T-helper 1 cell treated with Interleukin-12 subunit alpha and Interleukin-12 subunit beta and Interleukin-4 antibody, amounts not matched to agents 30 μg/mL and 1 μg/mL, for 36 hours (primary cell): ENCODE results near the gene TKFC.

Source experiments
- H3K27ac Mint-ChIP-seq: one replicate; pipeline ENCODE4 v1.8.0; 2021; ENCODE audit warnings: mild to moderate bottlenecking, mixed read lengths
- H3K27me3 Mint-ChIP-seq: one replicate; pipeline ENCODE4 v1.8.0; 2021; ENCODE audit warnings: low read depth, mixed read lengths
- H3K36me3 Mint-ChIP-seq: one replicate; pipeline ENCODE4 v1.8.0; 2021; ENCODE audit warnings: low read depth, mixed read lengths
- H3K4me1 Mint-ChIP-seq: one replicate; pipeline ENCODE4 v1.8.0; 2021; ENCODE audit warnings: low read depth, mixed read lengths
- H3K4me3 Mint-ChIP-seq: one replicate; pipeline ENCODE4 v1.8.0; 2021; ENCODE audit warnings: mild to moderate bottlenecking, moderate library complexity, mixed read lengths
- H3K9me3 Mint-ChIP-seq: one replicate; pipeline ENCODE4 v1.8.0; 2021; ENCODE audit warnings: mixed read lengths

The TKFC gene

DNA sequence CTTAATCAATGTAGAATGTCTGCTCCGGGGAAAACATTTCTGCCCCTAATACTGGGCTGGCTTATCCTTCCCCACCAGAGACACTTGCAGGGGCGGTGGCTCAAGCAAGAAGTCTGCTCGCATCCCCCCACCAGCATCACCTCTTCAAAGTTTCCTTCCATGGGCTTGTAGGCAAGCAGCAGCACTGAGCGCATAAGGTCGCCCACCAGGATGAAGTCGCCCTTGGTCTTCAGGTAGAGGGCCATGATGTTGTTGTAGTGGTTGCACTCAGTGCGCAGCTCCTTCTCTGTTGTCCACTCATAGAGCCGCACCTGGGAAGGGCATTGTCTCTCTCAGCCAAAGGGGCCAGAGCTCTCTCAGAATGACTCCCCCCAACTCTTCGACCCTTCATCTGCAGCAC is 29.3 kb upstream of the TKFC start:
- H3K27me3 Mint-ChIP-seq, result no peaks in the 10 kb centered on the region
- H3K9me3 Mint-ChIP-seq, result no peaks in the 10 kb centered on the region
- peaks cover 41% of the 10 kb centered on the region for H3K36me3 Mint-ChIP-seq
- H3K4me3 Mint-ChIP-seq, result no peak overlapping the region
- H3K4me1 Mint-ChIP-seq, result peaks cover 5% of the 10 kb centered on the region
- H3K27ac Mint-ChIP-seq, result no peak overlapping the region

DNA sequence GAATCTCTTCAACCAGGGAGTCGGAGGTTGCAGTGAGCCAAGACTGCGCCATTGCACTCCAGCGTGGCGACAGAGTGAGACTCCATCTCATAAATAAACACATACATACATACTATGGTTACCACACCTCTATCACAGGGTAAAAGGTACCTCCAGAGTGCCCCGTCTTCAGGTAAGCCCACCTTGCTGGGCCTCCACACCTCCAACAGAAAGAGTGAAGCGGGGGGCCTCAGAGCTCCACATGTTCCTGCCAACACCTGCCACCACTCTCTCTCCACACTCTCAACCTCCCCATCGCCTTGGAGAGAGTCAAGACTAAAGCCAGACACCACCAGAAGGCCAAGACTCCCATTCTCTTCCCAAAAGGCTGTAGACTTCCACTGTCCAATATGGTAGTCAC is 27.6 kb upstream of the TKFC start:
- Mint-ChIP-seq H3K9me3 (no peaks in the 10 kb centered on the region), H3K36me3 (peaks cover 37% of the 10 kb centered on the region), H3K27me3 (no peaks in the 10 kb centered on the region), H3K27ac (no peak overlapping the region), H3K4me1 (no peaks in the 10 kb centered on the region), H3K4me3 (no peak overlapping the region)

DNA sequence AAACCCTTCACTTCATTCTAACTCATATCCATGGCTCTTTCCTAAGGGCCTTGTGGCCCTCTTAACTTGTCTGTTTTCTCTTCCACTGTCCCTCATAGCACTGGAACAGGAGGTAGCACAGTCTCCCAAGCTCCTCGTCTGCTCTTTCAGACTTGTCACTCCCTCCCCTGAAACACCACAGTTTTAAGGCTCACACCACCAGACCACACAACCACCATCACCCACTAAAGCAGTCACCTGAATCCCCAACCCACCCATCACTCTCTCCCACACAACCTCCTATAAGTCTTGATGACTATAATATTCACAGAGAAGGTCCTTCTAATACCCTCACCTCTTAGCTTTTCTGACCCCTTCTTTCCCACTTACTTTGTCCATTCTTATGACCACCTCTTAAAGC is 26.8 kb upstream of the TKFC start:
- Mint-ChIP-seq H3K36me3 (peaks cover 37% of the 10 kb centered on the region), H3K4me1 (no peaks in the 10 kb centered on the region), H3K4me3 (no peak overlapping the region), H3K27me3 (no peaks in the 10 kb centered on the region), H3K27ac (no peak overlapping the region), H3K9me3 (no peaks in the 10 kb centered on the region)

DNA sequence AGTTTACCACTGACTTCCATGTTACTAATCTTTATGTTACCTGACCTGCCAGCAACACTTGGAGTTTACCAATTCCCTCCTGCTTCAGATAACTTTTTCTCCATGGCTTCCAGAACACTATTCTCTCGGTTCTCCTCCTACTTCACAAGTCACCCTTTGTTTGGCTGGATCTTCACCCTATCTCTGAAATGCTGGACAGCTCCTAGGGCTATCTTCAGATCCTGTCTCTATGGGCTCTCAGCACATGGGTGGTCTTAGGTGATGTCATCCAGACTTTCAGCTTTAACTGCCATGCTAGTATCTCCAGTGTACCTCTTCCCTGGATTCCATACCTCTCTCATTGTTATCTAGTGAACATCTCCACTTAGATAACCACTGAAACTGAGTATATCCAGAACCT is 25.7 kb upstream of the TKFC start:
- no peaks in the 10 kb centered on the region for H3K4me1 Mint-ChIP-seq
- no peak overlapping the region for H3K4me3 Mint-ChIP-seq
- H3K9me3 Mint-ChIP-seq, result no peaks in the 10 kb centered on the region
- H3K27me3 Mint-ChIP-seq, result no peaks in the 10 kb centered on the region
- no peak overlapping the region for H3K27ac Mint-ChIP-seq
- peaks cover 33% of the 10 kb centered on the region for H3K36me3 Mint-ChIP-seq

DNA sequence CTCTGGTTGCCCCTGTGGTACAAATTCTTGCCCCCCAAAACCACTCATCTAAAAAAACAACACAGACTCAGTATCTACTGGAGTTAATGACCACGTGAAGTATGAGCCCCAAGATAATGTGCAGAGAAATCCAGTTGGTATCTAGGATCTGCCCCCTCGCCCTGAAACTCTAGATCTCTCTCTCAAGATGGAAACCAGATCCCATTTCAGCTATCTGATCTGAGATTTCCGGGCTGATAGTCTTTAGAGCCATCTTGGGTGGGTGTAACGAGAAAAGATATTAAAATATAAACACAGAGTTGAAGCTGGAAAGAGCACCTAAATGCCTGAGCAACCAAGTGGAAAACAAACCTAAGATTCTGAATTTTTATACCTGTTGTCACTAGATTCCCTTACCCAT is 23.9 kb upstream of the TKFC start:
- H3K27me3 Mint-ChIP-seq, result no peaks in the 10 kb centered on the region
- H3K27ac Mint-ChIP-seq, result no peak overlapping the region
- peaks cover 32% of the 10 kb centered on the region for H3K36me3 Mint-ChIP-seq
- no peak overlapping the region for H3K4me3 Mint-ChIP-seq
- no peaks in the 10 kb centered on the region for H3K4me1 Mint-ChIP-seq
- H3K9me3 Mint-ChIP-seq, result no peaks in the 10 kb centered on the region

DNA sequence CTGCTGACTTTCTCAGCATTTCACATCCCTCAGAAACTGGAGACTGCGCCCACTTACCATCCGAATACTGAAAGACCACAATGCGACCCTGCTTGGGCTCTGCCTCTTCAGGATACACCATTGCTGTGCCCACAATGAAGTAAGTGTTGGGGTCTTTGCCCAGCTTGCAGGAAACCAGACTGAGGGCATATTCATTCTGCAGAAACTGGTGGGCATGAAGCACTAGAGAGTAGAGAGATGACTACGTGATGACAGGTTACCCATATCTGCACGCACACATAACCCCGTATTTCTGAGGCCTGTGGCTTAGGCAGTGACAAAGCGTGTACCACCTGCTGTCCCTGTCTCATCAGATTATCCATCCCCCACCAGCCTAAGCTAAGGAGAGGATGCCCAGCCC is 23.3 kb upstream of the TKFC start:
- peaks cover 32% of the 10 kb centered on the region for H3K36me3 Mint-ChIP-seq
- no peaks in the 10 kb centered on the region for H3K4me1 Mint-ChIP-seq
- no peaks in the 10 kb centered on the region for H3K9me3 Mint-ChIP-seq
- H3K27ac Mint-ChIP-seq, result no peak overlapping the region
- H3K27me3 Mint-ChIP-seq, result no peaks in the 10 kb centered on the region
- H3K4me3 Mint-ChIP-seq, result no peak overlapping the region

DNA sequence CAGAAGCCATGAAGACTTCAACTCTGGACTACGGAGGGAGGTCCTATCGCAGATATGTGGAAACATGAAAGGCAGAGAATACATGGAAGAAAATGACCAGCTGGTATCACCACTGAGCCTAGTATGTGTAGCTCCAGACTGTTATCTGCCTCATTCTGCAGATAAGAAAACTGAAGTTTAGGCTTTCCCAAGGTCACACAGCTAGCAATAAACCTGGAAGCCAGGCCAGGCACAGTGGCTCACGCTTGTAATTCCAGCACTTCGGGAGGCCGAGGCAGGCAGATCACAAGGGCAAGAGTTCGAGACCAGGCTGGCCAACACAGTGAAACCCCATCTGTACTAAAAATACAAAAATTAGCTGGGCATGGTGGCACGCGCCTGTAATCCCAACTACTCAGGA is 22.3 kb upstream of the TKFC start:
- H3K9me3 Mint-ChIP-seq, result no peaks in the 10 kb centered on the region
- H3K4me1 Mint-ChIP-seq, result no peaks in the 10 kb centered on the region
- H3K4me3 Mint-ChIP-seq, result no peak overlapping the region
- H3K27ac Mint-ChIP-seq, result no peak overlapping the region
- H3K27me3 Mint-ChIP-seq, result no peaks in the 10 kb centered on the region
- H3K36me3 Mint-ChIP-seq, result peaks cover 32% of the 10 kb centered on the region

DNA sequence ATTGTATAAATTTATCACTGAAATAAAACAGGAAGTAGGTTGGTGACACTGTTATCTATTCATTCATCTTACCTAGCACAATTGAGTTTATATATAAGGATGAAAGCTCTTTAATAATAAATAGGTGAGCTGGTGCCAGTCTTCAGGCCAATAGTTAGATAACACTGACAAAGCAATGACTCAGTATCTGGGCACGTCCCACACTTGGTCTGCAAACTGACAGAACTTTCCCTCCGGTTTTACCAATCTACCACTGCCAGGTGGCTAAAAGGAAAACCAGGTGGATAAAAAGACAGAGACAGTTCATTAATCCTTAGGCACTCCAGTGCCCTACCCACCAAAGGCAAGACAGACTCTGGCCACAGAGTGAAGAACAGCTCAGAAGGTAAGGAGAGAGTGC is 17.8 kb upstream of the TKFC start:
- no peaks in the 10 kb centered on the region for H3K4me1 Mint-ChIP-seq
- no peak overlapping the region for H3K27ac Mint-ChIP-seq
- H3K4me3 Mint-ChIP-seq, result no peak overlapping the region
- no peaks in the 10 kb centered on the region for H3K9me3 Mint-ChIP-seq
- H3K27me3 Mint-ChIP-seq, result no peaks in the 10 kb centered on the region
- H3K36me3 Mint-ChIP-seq, result peaks cover 42% of the 10 kb centered on the region

DNA sequence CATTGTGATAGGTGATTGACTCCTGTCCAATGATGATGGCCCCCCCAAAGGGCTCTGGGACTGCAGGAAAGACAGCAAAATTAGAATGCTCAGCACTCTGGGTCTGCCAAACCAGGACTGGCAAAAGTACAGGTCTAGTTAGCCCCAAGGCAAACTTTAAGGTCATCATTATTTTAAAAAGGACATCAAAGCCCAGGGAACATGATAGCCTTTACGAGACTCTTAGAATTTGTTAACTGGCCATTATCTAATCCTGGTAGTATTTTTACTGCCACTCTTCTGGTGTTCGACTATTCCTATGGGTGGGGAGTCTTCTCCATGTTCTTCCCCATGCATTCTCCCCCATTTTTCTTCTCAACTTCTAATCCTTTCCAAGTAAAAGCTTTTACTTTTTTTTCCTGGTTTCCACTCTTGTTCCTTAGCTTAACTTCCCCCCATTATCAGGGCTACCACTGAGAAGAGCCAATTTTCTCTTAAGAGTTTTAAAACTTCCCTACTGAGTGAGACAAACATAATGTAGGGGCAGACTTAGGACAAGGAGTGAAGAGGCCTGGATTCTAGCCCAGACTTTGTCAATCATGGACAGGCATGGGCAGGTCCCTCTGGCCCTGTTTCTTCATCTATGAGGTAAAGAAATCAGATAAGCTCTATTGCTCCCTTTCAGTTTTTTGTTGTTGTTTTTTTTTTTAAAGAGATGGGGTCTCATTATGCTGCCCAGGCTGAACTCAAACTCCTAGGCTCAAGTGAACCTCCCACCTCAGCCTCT is 7.2 kb upstream of the TKFC start:
- no peak overlapping the region for H3K27ac Mint-ChIP-seq
- peaks cover 15% of the 10 kb centered on the region for H3K4me1 Mint-ChIP-seq
- no peak overlapping the region for H3K4me3 Mint-ChIP-seq
- no peaks in the 10 kb centered on the region for H3K27me3 Mint-ChIP-seq
- no peaks in the 10 kb centered on the region for H3K9me3 Mint-ChIP-seq
- peaks cover 64% of the 10 kb centered on the region for H3K36me3 Mint-ChIP-seq

DNA sequence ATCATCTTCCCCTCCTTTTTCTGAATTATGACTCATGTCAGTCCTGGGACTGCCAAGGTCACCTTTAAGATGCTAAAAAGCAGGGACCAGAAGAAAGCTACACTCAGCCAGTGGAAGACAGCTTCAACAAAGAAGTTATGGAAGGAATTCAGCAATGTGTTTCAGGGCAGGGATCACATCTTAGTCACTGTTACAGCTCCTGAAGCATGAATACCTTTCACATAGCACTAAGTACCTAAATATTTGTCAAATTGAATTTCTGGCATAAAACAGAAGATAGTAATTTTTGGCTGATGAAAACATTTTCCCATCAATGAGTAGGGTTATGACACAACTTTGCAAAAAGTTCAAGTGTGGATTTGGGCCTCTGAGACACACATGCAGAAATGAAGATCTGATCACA is 5.4 kb upstream of the TKFC start:
- no peak overlapping the region for H3K4me3 Mint-ChIP-seq
- no peak overlapping the region for H3K27ac Mint-ChIP-seq
- peaks cover 62% of the 10 kb centered on the region for H3K36me3 Mint-ChIP-seq
- H3K4me1 Mint-ChIP-seq, result peaks cover 29% of the 10 kb centered on the region
- no peaks in the 10 kb centered on the region for H3K27me3 Mint-ChIP-seq
- H3K9me3 Mint-ChIP-seq, result no peaks in the 10 kb centered on the region

DNA sequence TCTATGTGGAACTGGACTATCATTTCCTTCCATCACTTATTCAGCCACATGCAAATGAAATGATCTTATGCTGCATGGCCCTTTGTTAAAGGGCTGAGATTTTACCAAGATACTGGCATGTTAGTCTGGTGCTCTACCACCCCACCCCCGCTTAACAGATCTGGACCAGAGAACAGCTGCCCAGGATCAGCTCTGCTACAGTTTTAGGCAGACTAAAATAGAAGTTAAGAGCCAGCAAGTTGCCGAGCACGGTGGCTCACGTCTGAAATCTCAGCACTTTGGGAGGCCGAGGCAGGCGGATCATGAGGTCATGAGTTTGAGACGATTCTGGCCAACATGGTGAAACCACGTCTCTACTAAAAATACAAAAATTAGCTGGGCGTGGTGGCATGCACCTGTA is 4.7 kb upstream of the TKFC start:
- Mint-ChIP-seq H3K36me3 (peaks cover 56% of the 10 kb centered on the region), H3K9me3 (no peaks in the 10 kb centered on the region), H3K4me3 (no peak overlapping the region), H3K4me1 (peaks cover 31% of the 10 kb centered on the region), H3K27ac (no peak overlapping the region), H3K27me3 (no peaks in the 10 kb centered on the region)

DNA sequence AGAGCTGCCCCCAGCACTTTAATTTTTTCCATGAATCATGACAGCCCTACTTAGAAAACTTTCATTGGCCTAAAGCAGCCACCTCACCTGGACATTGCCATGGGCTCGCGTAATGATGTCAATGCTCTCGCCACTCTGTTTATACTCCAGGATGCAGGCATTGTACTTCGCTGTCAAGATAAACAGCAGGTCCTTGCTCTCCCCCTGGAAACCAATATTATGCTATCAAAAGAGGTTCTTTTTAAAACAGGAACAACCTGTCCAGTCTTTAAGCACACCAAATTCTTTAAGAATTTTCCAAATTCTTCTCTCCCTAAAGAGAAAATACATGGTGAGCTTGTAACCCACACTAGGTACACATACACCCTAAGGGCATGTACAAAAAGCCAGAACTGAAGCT is 3.2 kb upstream of the TKFC start:
- Mint-ChIP-seq H3K27ac (no peak overlapping the region), H3K9me3 (no peaks in the 10 kb centered on the region), H3K36me3 (peaks cover 47% of the 10 kb centered on the region), H3K27me3 (no peaks in the 10 kb centered on the region), H3K4me1 (peaks cover 41% of the 10 kb centered on the region), H3K4me3 (no peak overlapping the region)

DNA sequence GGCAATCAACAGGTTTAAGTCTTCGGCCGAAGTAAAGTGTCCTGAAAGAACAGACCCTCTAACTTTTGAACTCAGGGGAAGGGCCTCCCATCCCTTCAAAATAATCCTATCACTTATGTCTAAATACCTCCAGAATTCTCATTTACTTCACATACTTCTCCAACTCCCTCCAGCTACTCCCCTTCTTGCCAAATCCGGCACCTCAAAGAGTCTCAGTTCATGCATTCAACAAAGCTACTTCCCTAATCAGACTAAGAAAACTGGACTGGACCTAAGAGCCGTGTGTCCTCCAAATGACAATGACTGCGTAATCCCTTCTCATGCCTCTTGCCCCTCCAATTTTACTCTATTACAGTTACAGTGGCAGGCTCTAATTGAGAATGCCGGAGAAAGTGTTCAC is 1.4 kb upstream of the TKFC start:
- H3K4me1 Mint-ChIP-seq, result peaks cover 44% of the 10 kb centered on the region
- no peaks in the 10 kb centered on the region for H3K9me3 Mint-ChIP-seq
- peaks cover 32% of the 10 kb centered on the region for H3K36me3 Mint-ChIP-seq
- H3K4me3 Mint-ChIP-seq, result peak overlapping the region; percentile 96
- H3K27me3 Mint-ChIP-seq, result no peaks in the 10 kb centered on the region
- peak overlapping the region; percentile 86 for H3K27ac Mint-ChIP-seq

DNA sequence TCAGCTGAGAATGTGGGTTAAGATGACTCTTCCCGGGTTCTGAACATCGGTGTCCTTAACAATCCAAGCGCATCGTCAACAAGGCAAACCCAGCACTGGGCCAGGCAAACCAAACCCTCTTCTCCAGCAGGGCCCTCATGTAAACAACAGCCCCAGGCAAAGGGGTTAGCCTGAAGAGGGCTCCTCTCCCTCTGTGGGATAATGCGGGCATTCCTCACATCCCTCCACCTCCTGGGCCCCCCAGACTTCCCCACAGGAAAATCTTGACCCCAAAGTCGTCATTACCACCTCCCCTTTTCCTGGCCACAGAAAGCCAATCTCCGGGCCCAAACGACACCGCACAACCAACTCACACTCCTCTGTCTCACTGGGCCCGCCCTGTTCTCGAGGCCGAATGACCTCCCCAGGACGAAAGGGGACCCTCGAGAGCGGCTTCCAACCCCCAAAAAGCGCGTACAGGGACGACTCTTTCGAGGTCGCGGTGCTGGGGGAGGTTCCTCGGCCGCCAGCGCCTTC is 689 bp upstream of the TKFC start:
- H3K4me3 Mint-ChIP-seq, result peak overlapping the region; percentile 96
- peaks cover 49% of the 10 kb centered on the region for H3K4me1 Mint-ChIP-seq
- H3K9me3 Mint-ChIP-seq, result no peaks in the 10 kb centered on the region
- peaks cover 32% of the 10 kb centered on the region for H3K36me3 Mint-ChIP-seq
- peak overlapping the region; percentile 86 for H3K27ac Mint-ChIP-seq
- H3K27me3 Mint-ChIP-seq, result no peaks in the 10 kb centered on the region

DNA sequence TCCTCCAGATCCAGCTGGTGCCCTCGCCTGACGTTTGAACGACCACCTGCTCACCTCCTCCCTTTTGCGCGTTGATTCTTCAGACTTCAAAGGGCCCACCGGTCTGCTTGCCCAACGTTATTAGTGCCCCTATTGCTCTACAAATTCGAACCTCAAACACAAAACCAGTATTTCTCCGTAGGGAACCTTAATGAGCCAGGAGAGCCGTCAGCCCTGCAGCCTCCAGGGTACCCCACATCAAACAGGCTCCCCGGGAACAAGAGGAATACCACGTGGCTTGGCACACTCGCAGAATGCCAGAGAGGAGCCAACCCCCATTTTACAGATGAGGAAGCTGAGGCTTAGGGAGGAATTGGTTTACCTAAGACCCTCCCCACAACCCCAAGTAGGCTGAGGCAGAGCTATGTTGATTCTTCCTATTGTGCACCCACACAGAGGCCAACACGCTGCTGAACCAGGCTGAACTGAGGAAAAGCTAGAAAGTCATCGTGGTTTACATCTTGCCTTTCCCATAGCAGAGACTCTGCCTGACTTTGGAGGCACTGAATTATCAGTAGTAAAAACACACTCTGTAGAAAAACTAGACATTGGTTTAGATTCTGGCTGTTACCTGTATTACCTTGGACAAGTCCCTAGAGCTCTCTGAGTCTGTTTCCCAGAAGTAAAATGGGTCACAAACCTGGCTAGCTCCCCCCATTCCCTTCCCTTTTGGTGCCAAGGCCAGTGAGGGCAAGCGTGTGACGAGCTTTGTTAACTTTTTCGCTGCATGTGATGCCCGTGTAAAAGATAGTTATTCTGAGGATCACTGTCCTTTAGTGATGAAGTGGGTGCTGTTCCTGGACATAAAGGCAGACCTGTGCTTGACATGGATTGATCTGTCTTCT is 764 bp downstream of the TKFC start:
- H3K27me3 Mint-ChIP-seq, result no peaks in the 10 kb centered on the region
- peaks cover 46% of the 10 kb centered on the region for H3K4me1 Mint-ChIP-seq
- peak overlapping the region; percentile 97 for H3K27ac Mint-ChIP-seq
- no peaks in the 10 kb centered on the region for H3K9me3 Mint-ChIP-seq
- peaks cover 24% of the 10 kb centered on the region for H3K36me3 Mint-ChIP-seq
- peak overlapping the region; percentile 96 for H3K4me3 Mint-ChIP-seq
